Spleen (tissue), 7 donors: ENCODE results near the gene PSENEN.

Source experiments
- POLR2AphosphoS5 ChIP-seq, 3 donors: sonication (generic); formaldehyde crosslinking; IDR thresholded peaks; one replicate each; pipeline ENCODE4 v1.5.1; 2017; ENCODE audit warnings: antibody characterized with exemption in 3 of 3
- TF ChIP-seq, protein P1 (sequence below), 11 experiments: fragments of 200-600 bp in 7 of 11; fragments of 450-650 bp in 4 of 11; sonication (generic) in 4 of 11; IDR thresholded peaks in 8 of 11; conservative IDR thresholded peaks in 3 of 11; 1 replicate in 7 of 11; 2 replicates in 4 of 11; pipeline versions ENCODE4 v1.4.0 to v1.8.0; 2016 to 2021; ENCODE audit warnings: antibody characterized with exemption in 11 of 11, inconsistent platforms in 4 of 11, mild to moderate bottlenecking in 1 of 11
- donor health status: DM: no; HTN: no; CAD: no; lungs with moderate emphysema.
- donor health status: DM: no; HTN: no; CAD: no.
- donor health status: DM: no; HTN: no; CAD: no.

DNA sequence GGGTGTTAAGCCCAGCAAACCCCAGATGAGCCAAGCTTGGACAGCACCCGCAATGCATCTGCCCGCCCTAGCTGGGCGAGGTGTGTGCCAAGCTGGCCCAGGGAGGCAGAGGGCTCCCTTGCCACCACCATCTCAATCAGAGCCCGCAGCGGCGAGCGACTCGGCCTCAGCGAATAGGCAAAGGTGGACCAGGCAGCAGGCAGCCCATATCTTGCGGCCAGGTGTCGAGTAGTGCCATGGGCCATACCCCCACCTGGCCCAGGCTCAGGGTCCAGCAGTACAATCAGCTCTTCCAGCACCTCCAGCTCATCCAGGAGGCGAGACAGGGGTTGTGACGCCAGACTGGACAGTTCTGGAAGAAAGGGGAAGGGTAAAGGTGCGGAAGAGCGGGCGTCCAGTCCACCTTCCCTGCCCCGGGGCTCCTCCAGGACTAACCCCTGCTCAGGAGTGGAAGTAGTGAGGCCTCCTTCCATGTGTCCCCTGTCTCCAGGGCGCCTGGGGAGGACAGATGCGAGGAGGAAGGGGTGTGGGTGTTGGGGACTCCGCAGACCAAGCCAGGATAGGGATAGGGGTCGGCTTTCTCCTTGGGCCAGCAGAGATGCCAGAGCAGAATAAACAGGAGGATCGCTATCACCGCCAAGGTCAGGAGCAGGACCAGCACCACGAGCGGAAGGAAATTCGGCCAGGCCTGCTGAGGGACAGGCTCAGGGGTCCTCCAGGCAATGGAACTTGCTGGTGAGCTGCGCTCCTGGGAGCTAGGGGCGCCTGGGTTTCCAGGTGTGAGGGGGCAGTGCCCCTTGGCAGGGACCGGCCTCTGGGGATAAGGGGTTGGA is 6.0 kb upstream of the PSENEN start:
- TF ChIP-seq, protein P1, sequence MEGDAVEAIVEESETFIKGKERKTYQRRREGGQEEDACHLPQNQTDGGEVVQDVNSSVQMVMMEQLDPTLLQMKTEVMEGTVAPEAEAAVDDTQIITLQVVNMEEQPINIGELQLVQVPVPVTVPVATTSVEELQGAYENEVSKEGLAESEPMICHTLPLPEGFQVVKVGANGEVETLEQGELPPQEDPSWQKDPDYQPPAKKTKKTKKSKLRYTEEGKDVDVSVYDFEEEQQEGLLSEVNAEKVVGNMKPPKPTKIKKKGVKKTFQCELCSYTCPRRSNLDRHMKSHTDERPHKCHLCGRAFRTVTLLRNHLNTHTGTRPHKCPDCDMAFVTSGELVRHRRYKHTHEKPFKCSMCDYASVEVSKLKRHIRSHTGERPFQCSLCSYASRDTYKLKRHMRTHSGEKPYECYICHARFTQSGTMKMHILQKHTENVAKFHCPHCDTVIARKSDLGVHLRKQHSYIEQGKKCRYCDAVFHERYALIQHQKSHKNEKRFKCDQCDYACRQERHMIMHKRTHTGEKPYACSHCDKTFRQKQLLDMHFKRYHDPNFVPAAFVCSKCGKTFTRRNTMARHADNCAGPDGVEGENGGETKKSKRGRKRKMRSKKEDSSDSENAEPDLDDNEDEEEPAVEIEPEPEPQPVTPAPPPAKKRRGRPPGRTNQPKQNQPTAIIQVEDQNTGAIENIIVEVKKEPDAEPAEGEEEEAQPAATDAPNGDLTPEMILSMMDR (IDR thresholded peaks at IDR 0.05 in 8 of 11, conservative IDR thresholded peaks at IDR 0.05 in 3 of 11) = no peak
- peak in 2 of 3 donors; percentile 47 to 76 for TF ChIP-seq POLR2AphosphoS5 (IDR thresholded peaks at IDR 0.05)
